Endothelial cell of umbilical vein (primary cell): ENCODE data around the gene KANSL1. TPM values are rescaled to one million over a fixed set of nuclear protein-coding genes. Genes with fewer than 3 reads are reported as not detected.

Source experiments
- BruUV-seq: library from RNA; stranded (reverse); fragments of 400-500 nt; replicated peaks from 2 replicates; lab custom pipeline; 2021; lab: Mats Ljungman, UMichigan
- CTCF ChIA-PET: fragments of 300-600, 350-600 bp; sonication (Branson Sonifier 250); formaldehyde crosslinking; loops from one replicate; lab custom pipeline; 2021; ENCODE audit warnings: antibody characterized with exemption, inconsistent platforms; lab: Charles Lee
- POLR2A ChIA-PET: fragments of 300-600, 350-600 bp; sonication (Branson Sonifier 250); formaldehyde crosslinking; loops from one replicate; lab custom pipeline; 2021; ENCODE audit warnings: antibody characterized with exemption, inconsistent platforms; lab: Charles Lee
- DNase-seq: peaks from one replicate; pipeline ENCODE4 v3.0.0-alpha.2; 2011; ENCODE audit warnings: low read depth, low spot score
- FAIRE-seq: peaks from 2 replicates; lab custom pipeline; 2011; peaks lifted over from hg19 to GRCh38; lab: Jason Lieb, UNC
- H2AFZ ChIP-seq: 2 replicates; pipeline ENCODE4 v1.6.0; 2012; ENCODE audit warnings: low read depth, low read length, control low read depth, inconsistent platforms
- H3K27ac ChIP-seq: 2 replicates; pipeline ENCODE4 v1.5.1; 2011; ENCODE audit warnings: low read depth, mild to moderate bottlenecking, control low read depth, low read length, moderate library complexity; ENCODE audit not compliant: insufficient read depth
- H3K27me3 ChIP-seq, 2 experiments: 2 replicates each; pipeline versions ENCODE4 v1.6.0 to v1.6.1; 2011; ENCODE audit warnings: low read length in 2 of 2, mixed read lengths in 1 of 2; ENCODE audit not compliant: control insufficient read depth in 2 of 2, insufficient read depth in 2 of 2
- H3K36me3 ChIP-seq, 2 experiments: 2 replicates in 1 of 2; 3 replicates in 1 of 2; pipeline ENCODE4 v1.5.1; 2011; ENCODE audit warnings: low read length in 2 of 2, mild to moderate bottlenecking in 1 of 2, moderate library complexity in 1 of 2; ENCODE audit not compliant: control insufficient read depth in 2 of 2, insufficient read depth in 2 of 2; ENCODE audit errors: extremely low read depth in 1 of 2
- H3K4me1 ChIP-seq: 3 replicates; pipeline ENCODE4 v1.5.1; 2011; ENCODE audit warnings: mild to moderate bottlenecking, low read length; ENCODE audit not compliant: control insufficient read depth, insufficient read depth; ENCODE audit errors: extremely low read depth
- H3K4me2 ChIP-seq: 2 replicates; pipeline ENCODE4 v1.6.1; 2011; ENCODE audit warnings: low read length, control low read depth, mixed read lengths; ENCODE audit not compliant: insufficient read depth
- H3K4me3 ChIP-seq, 3 experiments: fragments of 200-600 bp in 1 of 3; sonication (generic), shearing (Covaris generic) in 1 of 3; replicated peaks in 1 of 3; 2 replicates each; pipeline ENCODE4 v1.5.1; 2011 to 2016; ENCODE audit warnings: control low read depth in 3 of 3, low read length in 3 of 3, mild to moderate bottlenecking in 2 of 3, inconsistent platforms in 1 of 3, low read depth in 1 of 3, moderate library complexity in 1 of 3; ENCODE audit not compliant: insufficient read depth in 1 of 3
- H3K79me2 ChIP-seq: 2 replicates; pipeline ENCODE4 v1.6.0; 2012; ENCODE audit warnings: low read length, inconsistent platforms; ENCODE audit not compliant: control insufficient read depth, insufficient read depth
- H3K9ac ChIP-seq: replicated peaks from 2 replicates; pipeline ENCODE3; 2011; ENCODE audit warnings: low read length, control low read depth; ENCODE audit not compliant: insufficient read depth; ENCODE audit errors: extremely low read depth
- H3K9me1 ChIP-seq: replicated peaks from 3 replicates; pipeline ENCODE4 v1.6.0; 2011; ENCODE audit warnings: mild to moderate bottlenecking, low read length; ENCODE audit not compliant: control insufficient read depth, insufficient read depth; ENCODE audit errors: extremely low read depth
- H3K9me3 ChIP-seq: replicated peaks from 2 replicates; pipeline ENCODE4 v1.5.1; 2012; ENCODE audit warnings: low read length, inconsistent platforms; ENCODE audit not compliant: control insufficient read depth, insufficient read depth
- H4K20me1 ChIP-seq: replicated peaks from 2 replicates; pipeline ENCODE3; 2011; ENCODE audit warnings: mild to moderate bottlenecking, low read length; ENCODE audit not compliant: control insufficient read depth, insufficient read depth; ENCODE audit errors: extremely low read depth
- CTCF ChIP-seq, 2 donors: IDR thresholded peaks; 1 replicate in 1 of 2; 2 replicates in 1 of 2; pipeline ENCODE4 v1.5.1; 2011; ENCODE audit warnings: low read length in 2 of 2, mild to moderate bottlenecking in 2 of 2, moderate library complexity in 2 of 2, control low read depth in 1 of 2, inconsistent platforms in 1 of 2, low read depth in 1 of 2; ENCODE audit not compliant: insufficient read depth in 1 of 2; ENCODE audit errors: extremely low read depth in 1 of 2
- EZH2 ChIP-seq: IDR thresholded peaks from 2 replicates; pipeline ENCODE4 v1.6.1; 2012; ENCODE audit warnings: borderline replicate concordance, low read depth, mild to moderate bottlenecking, moderate library complexity, low read length, inconsistent platforms; ENCODE audit not compliant: severe bottlenecking
- GATA2 ChIP-seq: IDR thresholded peaks from 2 replicates; pipeline ENCODE4 v1.7.0; 2011; ENCODE audit warnings: low read depth, mild to moderate bottlenecking, moderate library complexity, mixed read lengths, low read length; ENCODE audit not compliant: insufficient read length, insufficient read depth
- JUN ChIP-seq: IDR thresholded peaks from 2 replicates; pipeline ENCODE4 v1.6.1; 2011; ENCODE audit warnings: borderline replicate concordance, low read depth; ENCODE audit not compliant: insufficient read length, insufficient read depth
- MAX ChIP-seq: IDR thresholded peaks from 2 replicates; pipeline ENCODE4 v1.6.1; 2011; ENCODE audit not compliant: insufficient read depth, insufficient read length
- MYC ChIP-seq: IDR thresholded peaks from one replicate; pipeline ENCODE4 v1.6.1; 2011; ENCODE audit warnings: mild to moderate bottlenecking, low read depth, low read length
- POLR2A ChIP-seq: IDR thresholded peaks from 2 replicates; pipeline ENCODE4 v1.6.1; 2012; ENCODE audit warnings: low read depth, mild to moderate bottlenecking, control low read depth, low read length
- POLR2AphosphoS5 ChIP-seq: IDR thresholded peaks from 2 replicates; pipeline ENCODE4 v1.6.1; 2012; ENCODE audit warnings: low read depth, mild to moderate bottlenecking, control low read depth, low read length, moderate library complexity; ENCODE audit not compliant: insufficient read depth
- dilution Hi-C: fragments of 300-500 bp; cut with MboI; formaldehyde crosslinking; loops from one replicate; pipeline ENCODE4 v1.15.0; 2019; ENCODE audit warnings: low sequenced_read_pairs; ENCODE audit not compliant: extremely low pct_ligation_motif_present
- intact Hi-C: fragments of 100-400 bp; cut with micrococcal nuclease; formaldehyde crosslinking; loops from one replicate; pipeline ENCODE4 v1.10.0; 2022
- polyA plus RNA-seq, 4 experiments: library from polyadenylated mRNA; depleted of rRNA in 3 of 4; stranded (reverse) in 3 of 4; unstranded in 1 of 4; fragments of >200 nt; gene quantifications; 2 replicates each; pipeline versions ENCODE4 v1.2.1 to v1.2.3, GENCODE V29; 2011 to 2012; ENCODE audit warnings: missing spikeins in 1 of 4
- total RNA-seq: library from RNA; stranded (reverse); gene quantifications from 2 replicates; pipeline ENCODE4 v1.2.3, GENCODE V29; 2021

KANSL1 gene
- total and polyA plus RNA-seq, 2 donors (not counting 3 experiments of a cell fraction or from before 2014, with no cell fraction given) = 29.1 to 74.0 TPM

- Histone ChIP-seq H3K9me3 (no peaks in the 10 kb centered on the region), H3K4me3 (no peak overlapping the region), H3K9me1 (no peaks in the 10 kb centered on the region), H3K27ac (no peak overlapping the region), H3K79me2 (peaks cover 77% of the 10 kb centered on the region), H3K27me3 (no peaks in the 10 kb centered on the region), H3K4me1 (no peaks in the 10 kb centered on the region), H3K9ac (no peak overlapping the region), H4K20me1 (peaks cover 17% of the 10 kb centered on the region), H3K4me2 (no peak overlapping the region), H3K36me3 (peaks cover 0 to 7% of the 10 kb centered on the region in 2 experiments), H2AFZ (no peak overlapping the region)
- dilution Hi-C loops (no loop called here), intact Hi-C loops (no loop called here)
- DNase-seq (no peak), FAIRE-seq (no peak)
- ChIA-PET POLR2A (no interaction called here), CTCF (interaction anchor here (0.7 to 1.0 kb wide), 4 partner anchors 8 to 108 kb away, joined by 3 to 7 read pairs (median 3); partner anchors contain the start of gene KANSL1)
- TF ChIP-seq POLR2AphosphoS5 (no peak), MAX (no peak), GATA2 (no peak), POLR2A (no peak), EZH2 (no peak), CTCF (IDR thresholded peaks at IDR 0.05; ENCODE audit: extremely low read depth in 1 of 2, insufficient read depth in 1 of 2, low read depth in 1 of 2, low read length in 2 of 2) (no peak), MYC (no peak), JUN (no peak)
- BruUV-seq = no TSS peak
Measured at GRCh38 chr17:46085522-46085921, 107.7 kb downstream of the KANSL1 start.
